Upper lobe of left lung (tissue), 6 donors: Measurements from ENCODE around the gene IFNA6. TPM values are rescaled to one million over a fixed set of nuclear protein-coding genes. Genes with fewer than 3 reads are reported as not detected.

ENCODE experiments used
- ATAC-seq, 2 donors: fragments of 200-7000 bp; cut with Tn5 transposase; one replicate each; pipeline ENCODE4 v1.9.1; 2022; ENCODE audit warnings: mild to moderate bottlenecking in 2 of 2, moderate library complexity in 2 of 2; ENCODE audit not compliant: low FRiP score in 2 of 2
- DNase-seq, 2 donors: peaks; one replicate each; pipeline ENCODE4 v3.0.0-alpha.2; 2019 to 2020
- H3K27ac ChIP-seq, 4 donors: fragments of 200-600 bp; sonication (generic); one replicate each; pipeline ENCODE4 v1.5.1; 2016 to 2019
- H3K27me3 ChIP-seq, 4 donors: fragments of 200-600 bp; sonication (generic); one replicate each; pipeline ENCODE4 v1.5.1; 2017 to 2019
- H3K36me3 ChIP-seq, 4 donors: fragments of 200-600 bp; sonication (generic); one replicate each; pipeline ENCODE4 v1.5.1; 2016 to 2019
- H3K4me1 ChIP-seq, 4 donors: fragments of 200-600 bp; sonication (generic); one replicate each; pipeline ENCODE4 v1.5.1; 2018 to 2019
- H3K4me3 ChIP-seq, 4 donors: fragments of 200-600 bp; sonication (generic); one replicate each; pipeline ENCODE4 v1.5.1; 2017 to 2019; ENCODE audit warnings: mild to moderate bottlenecking in 2 of 4, moderate library complexity in 1 of 4
- H3K9me3 ChIP-seq, 4 donors: fragments of 200-600 bp; sonication (generic); one replicate each; pipeline ENCODE4 v1.5.1; 2018 to 2019
- EP300 ChIP-seq, 4 donors: sonication (generic); formaldehyde crosslinking; IDR thresholded peaks; one replicate each; pipeline ENCODE4 v1.5.1; 2017; ENCODE audit warnings: antibody characterized with exemption in 4 of 4, control low read depth in 2 of 4
- POLR2A ChIP-seq, 4 donors: fragments of 450-650 bp; IDR thresholded peaks; one replicate each; pipeline ENCODE4 v1.5.1; 2016 to 2017; ENCODE audit warnings: antibody characterized with exemption in 4 of 4, mild to moderate bottlenecking in 2 of 4
- POLR2AphosphoS5 ChIP-seq, 2 donors: sonication (generic); formaldehyde crosslinking; IDR thresholded peaks; one replicate each; pipeline ENCODE4 v1.5.1; 2017; ENCODE audit warnings: antibody characterized with exemption in 2 of 2
- WGBS, 2 donors: methylation state at CpG; one replicate each; pipeline ENCODE4 v1.1.5; 2017 to 2018; 5-methylcytosine and 5-hydroxymethylcytosine counted together
- total RNA-seq, 6 donors: library from RNA; depleted of rRNA in 4 of 6; stranded (reverse); fragments of >200 nt in 4 of 6; gene quantifications; one replicate each; pipeline versions ENCODE4 v1.1.0 to v1.2.1, GENCODE V29; 2016 to 2021
- TF ChIP-seq, protein P1 (sequence below), 6 experiments: fragments of 450-650 bp in 4 of 6; fragments of 200-600 bp in 2 of 6; sonication (generic) in 2 of 6; IDR thresholded peaks; one replicate each; pipeline ENCODE4 v1.5.1; 2016 to 2019; ENCODE audit warnings: antibody characterized with exemption in 6 of 6
- donor health status: DM: no; HTN: no; CAD: no; lungs with moderate emphysema.
- donor health status: DM: no; HTN: yes; CAD: no; lungs with severe emphysema.

Gene IFNA6
- not detected for total RNA-seq

DNA sequence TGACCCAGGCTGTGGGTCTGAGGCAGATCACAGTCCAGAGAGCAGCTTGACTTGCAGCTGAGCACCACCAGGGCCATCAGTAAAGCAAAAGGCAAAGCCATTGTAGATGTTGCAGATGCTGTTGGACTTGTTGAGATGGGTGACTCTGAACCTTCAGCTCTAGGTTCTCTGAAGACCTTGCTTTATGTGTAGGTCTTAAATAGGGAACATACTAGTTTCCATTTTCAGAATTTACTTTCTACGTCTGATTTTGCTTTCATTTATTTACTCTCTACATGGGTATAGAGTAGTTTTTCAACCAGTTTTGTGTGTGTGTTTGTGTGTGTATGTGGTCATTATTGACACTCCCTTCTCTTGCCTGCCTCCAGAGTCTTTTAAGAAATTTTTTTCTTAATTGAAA, at the start of gene IFNA6:
IFNA6 (minus strand) TSS at position 101 of the 400 bp plus-strand sequence; CDS start at position 101, 0 bp downstream.
- WGBS, 2 donors = 82 to 87% methylated on average over 1 of the region's 1 CpG
- H3K36me3 ChIP-seq = no peaks in the 10 kb centered on the region
- no peak for ATAC-seq

DNA sequence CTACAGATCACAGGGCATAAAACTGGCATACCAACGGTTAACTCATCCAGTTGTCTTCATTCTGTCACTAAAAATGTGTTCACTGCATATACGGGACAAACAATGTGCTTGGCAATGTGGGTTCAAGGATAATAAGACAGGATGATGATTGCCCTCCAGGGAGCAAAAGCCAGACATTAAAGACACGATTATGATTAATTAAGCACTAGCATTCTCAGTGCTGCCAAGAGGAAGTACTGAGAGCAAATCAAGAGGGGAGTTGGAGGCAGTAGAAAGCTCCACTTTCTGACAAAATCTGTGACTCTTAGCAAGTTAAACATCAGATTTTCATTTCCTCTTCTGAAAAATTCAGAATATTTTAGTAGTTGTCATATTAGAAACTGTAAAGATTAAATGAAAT, 49.3 kb upstream of the IFNA6 start:
- TF ChIP-seq EP300 (IDR thresholded peaks at IDR 0.05) = no peak
- TF ChIP-seq POLR2A (IDR thresholded peaks at IDR 0.05) = no peak
- TF ChIP-seq, protein P1, sequence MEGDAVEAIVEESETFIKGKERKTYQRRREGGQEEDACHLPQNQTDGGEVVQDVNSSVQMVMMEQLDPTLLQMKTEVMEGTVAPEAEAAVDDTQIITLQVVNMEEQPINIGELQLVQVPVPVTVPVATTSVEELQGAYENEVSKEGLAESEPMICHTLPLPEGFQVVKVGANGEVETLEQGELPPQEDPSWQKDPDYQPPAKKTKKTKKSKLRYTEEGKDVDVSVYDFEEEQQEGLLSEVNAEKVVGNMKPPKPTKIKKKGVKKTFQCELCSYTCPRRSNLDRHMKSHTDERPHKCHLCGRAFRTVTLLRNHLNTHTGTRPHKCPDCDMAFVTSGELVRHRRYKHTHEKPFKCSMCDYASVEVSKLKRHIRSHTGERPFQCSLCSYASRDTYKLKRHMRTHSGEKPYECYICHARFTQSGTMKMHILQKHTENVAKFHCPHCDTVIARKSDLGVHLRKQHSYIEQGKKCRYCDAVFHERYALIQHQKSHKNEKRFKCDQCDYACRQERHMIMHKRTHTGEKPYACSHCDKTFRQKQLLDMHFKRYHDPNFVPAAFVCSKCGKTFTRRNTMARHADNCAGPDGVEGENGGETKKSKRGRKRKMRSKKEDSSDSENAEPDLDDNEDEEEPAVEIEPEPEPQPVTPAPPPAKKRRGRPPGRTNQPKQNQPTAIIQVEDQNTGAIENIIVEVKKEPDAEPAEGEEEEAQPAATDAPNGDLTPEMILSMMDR (IDR thresholded peaks at IDR 0.05) = no peak
- no peak for TF ChIP-seq POLR2AphosphoS5 (IDR thresholded peaks at IDR 0.05)
- 22 to 24% methylated on average over 3 of the region's 3 CpGs for WGBS, 2 donors
- DNase-seq = no peak
- H3K36me3 ChIP-seq = no peaks in the 10 kb centered on the region
- H3K27me3 ChIP-seq = peaks cover 0 to 16% (median 5%) of the 10 kb centered on the region in 4 donors
- no peak for ATAC-seq
- no peak overlapping the region for H3K27ac ChIP-seq
- peaks cover 12 to 18% (median 15%) of the 10 kb centered on the region in 4 donors for H3K4me1 ChIP-seq
- no peak overlapping the region for H3K4me3 ChIP-seq
- no peaks in the 10 kb centered on the region for H3K9me3 ChIP-seq

More for the DNA sequence above, at the start of gene IFNA6:
- no peak within 1 kb of the TSS for H3K27ac ChIP-seq
- H3K27me3 ChIP-seq = no peaks in the 10 kb centered on the region
- no peak within 1 kb of the TSS for H3K4me3 ChIP-seq
- TF ChIP-seq POLR2A (IDR thresholded peaks at IDR 0.05) (no peak), POLR2AphosphoS5 (IDR thresholded peaks at IDR 0.05) (no peak), EP300 (IDR thresholded peaks at IDR 0.05) (no peak)
- TF ChIP-seq, protein P1 (IDR thresholded peaks at IDR 0.05) = no peak
- no peaks in the 10 kb centered on the region for H3K4me1 ChIP-seq
- DNase-seq = no peak
- no peaks in the 10 kb centered on the region for H3K9me3 ChIP-seq

DNA sequence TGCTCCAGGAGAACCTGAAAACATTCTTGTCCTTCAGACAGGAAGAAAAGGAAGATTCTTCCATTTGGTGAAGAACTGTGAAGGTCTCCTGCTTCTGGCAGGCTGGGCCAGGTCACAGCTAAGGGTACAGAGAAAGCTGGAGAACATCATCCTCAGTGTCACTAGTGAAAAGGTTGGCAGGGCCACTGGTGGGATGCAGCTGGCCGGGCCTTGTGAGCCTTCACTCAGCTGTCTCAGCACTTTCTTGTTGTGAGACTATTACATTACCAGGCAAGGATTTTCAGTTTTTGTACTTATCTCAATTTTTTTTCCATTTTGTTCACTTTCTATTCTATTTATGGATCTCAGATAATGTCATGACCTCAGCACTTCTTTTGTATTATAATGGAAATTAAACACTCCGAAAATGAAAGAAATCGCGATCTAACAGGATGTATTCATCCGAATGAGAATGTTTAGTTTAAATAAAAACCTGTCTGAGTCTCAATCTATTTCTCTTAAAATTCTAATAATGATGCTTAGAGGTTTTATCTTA, 48.3 kb upstream of the IFNA6 start:
- no peaks in the 10 kb centered on the region for H3K36me3 ChIP-seq
- H3K4me1 ChIP-seq = peaks cover 12 to 18% (median 15%) of the 10 kb centered on the region in 4 donors
- no peak overlapping the region for H3K27ac ChIP-seq
- no peaks in the 10 kb centered on the region for H3K9me3 ChIP-seq
- ATAC-seq (no peak), DNase-seq (no peak)
- 84 to 85% methylated on average over 5 of the region's 5 CpGs for WGBS, 2 donors
- no peak overlapping the region for H3K4me3 ChIP-seq
- no peak for TF ChIP-seq POLR2A (IDR thresholded peaks at IDR 0.05)
- no peak for TF ChIP-seq POLR2AphosphoS5 (IDR thresholded peaks at IDR 0.05)
- TF ChIP-seq, protein P1 (IDR thresholded peaks at IDR 0.05) = no peak
- TF ChIP-seq EP300 (IDR thresholded peaks at IDR 0.05) = no peak
- H3K27me3 ChIP-seq = peaks cover 0 to 16% (median 5%) of the 10 kb centered on the region in 4 donors

DNA sequence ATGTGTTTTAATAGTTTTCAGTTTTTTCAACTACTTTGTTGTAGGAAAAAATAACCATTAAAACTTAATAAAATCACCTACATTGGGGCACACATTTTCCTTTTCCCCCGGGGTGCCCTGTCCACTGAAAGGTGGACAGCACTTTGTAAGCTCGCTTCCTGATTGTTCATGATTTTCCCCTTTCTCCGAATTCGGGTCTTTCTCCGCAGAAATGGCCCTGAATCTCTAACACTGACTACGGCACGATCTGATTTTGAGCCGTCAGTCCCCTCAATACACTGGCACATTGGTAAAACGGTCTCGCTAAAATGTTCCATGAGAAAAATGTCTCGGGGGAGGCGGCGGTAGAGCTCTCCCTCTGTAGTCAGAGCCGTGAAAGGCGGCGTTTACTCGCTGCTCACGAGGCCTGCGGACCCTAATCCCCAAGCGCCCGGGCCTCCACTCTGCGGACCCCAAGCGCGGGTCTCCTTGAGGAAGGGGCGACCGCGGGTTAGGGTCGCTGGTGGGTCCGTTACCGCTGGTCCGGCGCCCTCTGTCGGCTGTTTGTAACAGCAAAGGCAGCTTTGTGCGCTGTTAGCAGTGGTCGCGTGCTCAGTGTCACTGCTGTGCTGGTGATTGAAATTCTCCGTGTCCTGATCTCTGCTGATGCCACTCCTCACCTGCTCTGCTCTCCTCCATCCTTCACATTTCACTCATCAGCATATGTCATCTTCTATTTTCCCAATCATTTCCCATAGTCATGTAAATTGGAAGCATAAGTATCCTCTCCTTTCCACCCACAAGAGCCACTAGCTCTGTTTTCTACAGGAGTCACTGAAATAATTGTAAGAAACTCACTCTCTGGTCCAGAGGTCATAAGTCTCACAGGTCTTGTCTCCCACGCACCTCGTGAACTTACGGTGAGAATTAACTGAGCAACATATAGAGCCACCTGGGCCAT, 45.4 kb upstream of the IFNA6 start:
- H3K4me3 ChIP-seq = peak overlapping the region; percentile 34 to 52 (median 42)
- H3K36me3 ChIP-seq = no peaks in the 10 kb centered on the region
- H3K9me3 ChIP-seq = no peaks in the 10 kb centered on the region
- H3K27me3 ChIP-seq = peaks cover 0 to 8% (median 0%) of the 10 kb centered on the region in 4 donors
- DNase-seq (peak; percentile 53 to 82), ATAC-seq (peak; percentile 34 to 86)
- H3K4me1 ChIP-seq = peaks cover 4 to 10% (median 7%) of the 10 kb centered on the region in 4 donors
- WGBS, 2 donors = 11 to 12% methylated on average over 35 to 39 of the region's 40 CpGs
- TF ChIP-seq POLR2AphosphoS5 (IDR thresholded peaks at IDR 0.05) = no peak
- TF ChIP-seq, protein P1 (IDR thresholded peaks at IDR 0.05) = peak; percentile 53 to 68 (median 60)
- no peak overlapping the region for H3K27ac ChIP-seq
